GM12865 (cell line): ENCODE measurements around the gene SLX1A.
A peak's percentile ranks its signal among the peaks of the same experiment; 100 is the strongest.
"Not testable (repeated sequence)": the region's sequence is repeated elsewhere in the genome, so short reads cannot be mapped to it uniquely, and the experiment has no call there.

ENCODE experiments used
- DNase-seq: peaks from one replicate; pipeline ENCODE4 v3.0.0; 2010; ENCODE audit warnings: low read depth
- H3K4me3 ChIP-seq: 2 replicates; pipeline ENCODE4 v1.5.1; 2011; ENCODE audit warnings: mild to moderate bottlenecking, low read depth, low read length, control low read depth
- TF ChIP-seq, protein P1 (sequence below): IDR thresholded peaks from 2 replicates; pipeline ENCODE4 v1.5.1; 2011; ENCODE audit warnings: low read length, control low read depth, low read depth, inconsistent platforms; ENCODE audit not compliant: insufficient read depth; ENCODE audit errors: missing control alignments

The SLX1A gene

DNA sequence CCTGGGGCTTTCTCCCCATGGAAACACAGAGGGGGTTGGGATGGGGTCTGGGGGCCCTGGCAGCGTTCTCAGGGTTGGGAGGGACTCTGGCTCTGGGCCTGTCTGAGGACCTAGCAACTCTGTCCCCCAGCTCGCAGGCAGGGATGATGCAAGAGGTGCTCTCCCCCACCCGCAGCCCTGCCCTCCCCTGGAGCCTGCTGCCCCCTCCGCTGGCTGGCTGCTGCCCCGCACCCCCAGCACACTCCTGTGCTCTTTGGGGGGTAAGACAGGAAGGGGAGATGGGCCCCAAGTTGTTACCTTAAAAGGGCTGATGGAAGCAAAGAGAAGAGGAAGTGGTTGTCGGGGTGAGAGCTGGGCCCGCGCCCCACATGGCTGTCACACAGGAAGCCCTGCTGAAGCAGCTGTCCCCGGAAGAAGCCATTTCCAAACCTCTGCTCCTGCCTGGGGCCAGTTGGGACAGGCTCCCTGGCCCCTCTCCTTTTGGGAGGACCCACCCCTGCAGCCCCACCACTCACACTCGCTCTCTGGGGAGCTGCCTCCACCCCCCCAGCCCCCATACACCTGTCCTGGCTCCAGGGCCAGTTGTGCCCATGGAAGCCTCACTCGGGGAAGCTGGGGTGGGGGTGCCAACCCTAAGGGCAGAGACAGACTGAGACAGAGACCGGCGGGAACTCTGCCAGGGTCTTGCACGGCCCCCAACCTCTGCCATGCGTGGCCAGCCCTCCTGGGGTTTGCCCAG is 7.8 kb upstream of the SLX1A start:
- DNase-seq: peak; percentile 98
- TF ChIP-seq, protein P1, sequence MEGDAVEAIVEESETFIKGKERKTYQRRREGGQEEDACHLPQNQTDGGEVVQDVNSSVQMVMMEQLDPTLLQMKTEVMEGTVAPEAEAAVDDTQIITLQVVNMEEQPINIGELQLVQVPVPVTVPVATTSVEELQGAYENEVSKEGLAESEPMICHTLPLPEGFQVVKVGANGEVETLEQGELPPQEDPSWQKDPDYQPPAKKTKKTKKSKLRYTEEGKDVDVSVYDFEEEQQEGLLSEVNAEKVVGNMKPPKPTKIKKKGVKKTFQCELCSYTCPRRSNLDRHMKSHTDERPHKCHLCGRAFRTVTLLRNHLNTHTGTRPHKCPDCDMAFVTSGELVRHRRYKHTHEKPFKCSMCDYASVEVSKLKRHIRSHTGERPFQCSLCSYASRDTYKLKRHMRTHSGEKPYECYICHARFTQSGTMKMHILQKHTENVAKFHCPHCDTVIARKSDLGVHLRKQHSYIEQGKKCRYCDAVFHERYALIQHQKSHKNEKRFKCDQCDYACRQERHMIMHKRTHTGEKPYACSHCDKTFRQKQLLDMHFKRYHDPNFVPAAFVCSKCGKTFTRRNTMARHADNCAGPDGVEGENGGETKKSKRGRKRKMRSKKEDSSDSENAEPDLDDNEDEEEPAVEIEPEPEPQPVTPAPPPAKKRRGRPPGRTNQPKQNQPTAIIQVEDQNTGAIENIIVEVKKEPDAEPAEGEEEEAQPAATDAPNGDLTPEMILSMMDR: no peak
- H3K4me3 ChIP-seq: peak overlapping the region; percentile 83

DNA sequence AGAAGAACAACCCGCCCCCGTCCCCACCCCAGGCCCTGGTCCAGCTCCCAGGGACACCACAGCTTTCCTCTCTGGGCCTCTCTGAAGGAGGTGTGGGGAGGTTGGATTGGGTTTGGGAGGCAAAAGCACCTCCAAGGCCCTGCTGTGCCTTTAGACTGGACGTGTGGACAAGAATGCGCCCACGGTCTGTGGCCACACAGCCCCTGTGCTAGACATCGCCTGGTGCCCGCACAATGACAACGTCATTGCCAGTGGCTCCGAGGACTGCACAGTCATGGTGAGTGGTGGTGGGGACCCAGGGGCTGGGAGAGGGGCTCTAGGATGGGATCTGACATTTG is 7.3 kb upstream of the SLX1A start:
- DNase-seq: no peak
- TF ChIP-seq, protein P1: no peak
- peak overlapping the region; percentile 83 for H3K4me3 ChIP-seq

DNA sequence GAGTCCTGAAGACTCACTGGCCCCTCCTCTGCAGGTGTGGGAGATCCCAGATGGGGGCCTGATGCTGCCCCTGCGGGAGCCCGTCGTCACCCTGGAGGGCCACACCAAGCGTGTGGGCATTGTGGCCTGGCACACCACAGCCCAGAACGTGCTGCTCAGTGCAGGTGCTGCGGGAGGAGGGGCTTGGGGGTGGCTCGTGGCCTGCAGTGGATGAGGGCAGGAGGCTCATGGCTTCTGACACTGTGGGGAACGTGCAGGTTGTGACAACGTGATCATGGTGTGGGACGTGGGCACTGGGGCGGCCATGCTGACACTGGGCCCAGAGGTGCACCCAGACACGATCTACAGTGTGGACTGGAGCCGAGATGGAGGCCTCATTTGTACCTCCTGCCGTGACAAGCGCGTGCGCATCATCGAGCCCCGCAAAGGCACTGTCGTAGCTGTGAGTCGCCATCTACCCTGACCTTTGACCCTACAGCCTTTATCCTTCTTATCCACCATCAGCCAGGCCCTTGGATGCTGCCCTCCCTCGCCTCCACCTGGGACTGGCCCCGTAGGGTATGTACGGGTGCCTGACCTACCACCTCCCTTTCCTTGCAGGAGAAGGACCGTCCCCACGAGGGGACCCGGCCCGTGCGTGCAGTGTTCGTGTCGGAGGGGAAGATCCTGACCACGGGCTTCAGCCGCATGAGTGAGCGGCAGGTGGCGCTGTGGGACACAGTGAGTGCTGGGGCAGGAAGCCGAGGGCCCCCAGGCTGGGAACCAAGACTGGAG is 6.7 kb upstream of the SLX1A start:
- DNase-seq: peak; percentile 89
- H3K4me3 ChIP-seq: peak overlapping the region; percentile 83
- TF ChIP-seq, protein P1: peak; percentile 96

DNA sequence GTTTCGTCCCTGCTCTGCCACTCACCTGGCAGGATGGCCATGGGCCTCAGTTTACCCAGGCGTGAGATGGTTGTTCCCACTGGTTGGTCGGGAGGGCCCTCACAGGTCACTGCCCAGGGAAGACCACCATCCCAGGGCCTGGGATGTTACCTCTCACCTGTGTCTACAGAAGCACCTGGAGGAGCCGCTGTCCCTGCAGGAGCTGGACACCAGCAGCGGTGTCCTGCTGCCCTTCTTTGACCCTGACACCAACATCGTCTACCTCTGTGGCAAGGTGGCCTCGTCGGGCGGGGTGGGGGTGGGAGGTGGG is 6.2 kb upstream of the SLX1A start:
- DNase-seq: no peak
- H3K4me3 ChIP-seq: peak overlapping the region; percentile 83
- TF ChIP-seq, protein P1: no peak

DNA sequence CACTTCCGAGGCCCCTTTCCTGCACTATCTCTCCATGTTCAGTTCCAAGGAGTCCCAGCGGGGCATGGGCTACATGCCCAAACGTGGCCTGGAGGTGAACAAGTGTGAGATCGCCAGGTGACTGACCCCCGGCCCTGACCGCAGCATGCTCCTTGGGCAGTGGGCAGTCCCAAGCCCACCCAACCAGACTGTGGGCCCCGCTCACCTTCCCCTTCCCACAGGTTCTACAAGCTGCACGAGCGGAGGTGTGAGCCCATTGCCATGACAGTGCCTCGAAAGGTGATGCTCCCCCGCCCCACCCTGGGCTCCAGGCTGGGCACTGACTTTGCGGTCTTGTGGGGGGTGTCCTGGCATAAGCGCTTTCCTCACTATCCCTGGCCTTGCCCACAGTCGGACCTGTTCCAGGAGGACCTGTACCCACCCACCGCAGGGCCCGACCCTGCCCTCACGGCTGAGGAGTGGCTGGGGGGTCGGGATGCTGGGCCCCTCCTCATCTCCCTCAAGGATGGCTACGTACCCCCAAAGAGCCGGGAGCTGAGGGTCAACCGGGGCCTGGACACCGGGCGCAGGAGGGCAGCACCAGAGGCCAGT is 5.6 kb upstream of the SLX1A start:
- peak; percentile 26 for DNase-seq
- peak overlapping the region; percentile 83; the same call in 1 of the 2 replicates for H3K4me3 ChIP-seq
- TF ChIP-seq, protein P1: no peak

DNA sequence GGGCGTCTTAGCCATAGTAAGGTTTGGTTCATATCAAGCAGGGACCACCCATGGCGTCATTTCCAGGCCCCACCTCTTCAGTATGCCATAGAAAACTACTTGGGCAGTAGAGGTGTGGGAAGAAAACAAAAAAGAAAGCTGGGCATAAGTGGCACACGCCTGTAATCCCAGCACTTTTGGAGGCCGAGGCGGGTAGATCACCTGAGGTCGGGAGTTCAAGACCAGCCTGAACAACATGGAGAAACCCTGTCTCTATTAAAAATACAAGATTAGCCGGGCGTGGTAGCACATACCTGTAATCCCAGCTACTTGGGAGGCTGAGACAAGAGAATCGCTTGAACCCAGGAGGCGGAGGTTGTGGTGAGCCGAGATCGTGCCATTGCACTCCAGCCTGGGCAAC is 2.5 kb upstream of the SLX1A start:
- DNase-seq, H3K4me3 ChIP-seq: not testable (repeated sequence)

DNA sequence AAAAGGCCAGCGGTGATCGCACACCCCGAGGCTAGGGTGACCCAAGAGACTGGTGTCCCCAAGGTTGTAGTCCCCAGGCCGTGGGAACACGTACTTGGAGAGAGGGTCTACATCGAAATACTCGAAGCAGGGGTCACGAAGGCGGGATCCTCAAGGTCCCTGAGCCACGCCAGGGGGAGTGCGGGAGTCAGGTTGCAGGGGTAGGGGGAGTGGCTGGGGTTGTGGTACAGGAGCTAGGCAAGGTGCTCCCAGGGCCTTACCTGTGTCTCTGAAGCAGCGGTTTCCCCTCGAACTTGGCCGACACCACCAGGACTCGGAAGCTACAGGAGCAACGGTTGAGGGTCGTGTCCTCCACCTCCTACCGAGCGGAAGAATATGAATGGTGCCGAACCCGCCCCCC is 577 bp upstream of the SLX1A start:
- not testable (repeated sequence) for H3K4me3 ChIP-seq, DNase-seq

DNA sequence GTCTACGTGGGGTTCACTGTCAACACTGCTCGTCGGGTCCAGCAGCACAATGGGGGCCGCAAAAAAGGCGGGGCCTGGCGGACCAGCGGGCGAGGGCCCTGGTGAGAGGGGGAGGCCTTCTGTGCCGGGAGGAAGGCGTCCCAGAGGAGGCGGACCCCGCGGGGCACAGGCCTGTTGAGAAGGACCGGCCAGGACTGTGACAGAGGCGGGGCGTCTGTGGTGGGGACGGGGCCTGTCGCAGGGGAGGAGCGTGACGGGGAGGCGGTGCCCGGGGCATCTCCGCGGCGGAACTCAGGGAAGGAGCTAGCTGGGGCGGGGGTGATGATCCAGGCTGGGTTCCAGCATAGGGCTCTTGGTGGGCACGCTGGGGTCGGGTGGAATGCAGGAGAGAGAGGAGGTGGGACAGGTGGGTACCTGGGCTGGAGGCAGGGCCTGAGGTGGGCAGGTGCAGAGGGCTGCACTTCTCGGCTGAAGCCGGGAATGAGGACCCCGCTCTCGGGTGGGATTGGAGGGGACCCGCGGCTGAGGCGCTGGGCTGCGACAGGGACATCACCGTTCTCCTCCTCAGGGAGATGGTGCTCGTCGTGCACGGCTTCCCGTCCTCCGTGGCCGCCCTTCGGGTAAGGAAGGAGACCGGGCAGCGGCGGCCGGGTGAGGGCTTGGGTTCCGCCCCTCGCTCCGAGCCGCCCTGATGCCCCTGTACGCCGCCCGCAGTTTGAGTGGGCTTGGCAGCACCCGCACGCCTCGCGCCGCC is 674 bp downstream of the SLX1A start:
- DNase-seq: not testable (repeated sequence)
- H3K4me3 ChIP-seq: peak overlapping the region; percentile 42

DNA sequence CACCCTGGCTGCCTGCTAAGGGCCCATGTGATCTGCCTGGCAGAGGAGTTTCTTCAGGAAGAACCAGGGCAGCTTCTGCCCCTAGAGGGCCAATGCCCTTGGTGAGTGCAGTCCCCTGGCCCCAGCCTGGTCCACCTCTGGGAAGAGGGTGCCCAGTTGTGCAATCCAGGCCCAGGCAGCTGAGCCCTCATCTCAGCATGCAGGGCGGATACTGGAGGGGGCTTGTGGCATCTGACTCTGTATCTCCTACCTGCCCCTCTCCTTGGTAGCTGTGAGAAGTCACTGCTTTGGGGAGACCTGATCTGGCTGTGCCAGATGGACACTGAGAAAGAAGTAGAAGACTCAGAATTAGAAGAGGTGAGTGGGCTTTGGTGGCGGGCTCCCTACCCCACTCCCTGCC is 3.3 kb downstream of the SLX1A start:
- DNase-seq, H3K4me3 ChIP-seq: not testable (repeated sequence)

DNA sequence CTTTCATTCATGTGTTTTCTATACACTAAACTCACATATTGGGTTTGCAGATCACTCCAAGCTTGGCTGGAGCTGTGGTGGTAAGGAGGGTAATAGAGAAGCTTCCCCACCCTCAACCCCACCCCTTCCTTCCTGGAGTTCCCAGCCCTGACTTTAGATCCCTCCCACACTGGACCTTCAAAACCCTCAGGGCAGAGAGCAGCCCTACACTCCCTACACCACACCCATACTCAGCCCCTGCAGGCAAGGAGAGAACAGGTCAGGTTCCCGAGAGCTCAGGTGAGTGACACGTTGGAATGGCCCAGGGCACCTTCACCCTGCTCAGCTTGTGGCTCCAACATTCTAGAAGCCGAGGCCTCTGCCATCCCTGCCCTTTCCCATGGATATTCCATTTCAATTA is 5.4 kb downstream of the SLX1A start, which contains the start of gene SULT1A3:
Gene SULT1A3 (plus strand): TSS at position 207 of the 400 bp plus-strand sequence. CDS start 1,474 bp downstream, outside the sequence.
- H3K4me3 ChIP-seq, DNase-seq: not testable (repeated sequence)

DNA sequence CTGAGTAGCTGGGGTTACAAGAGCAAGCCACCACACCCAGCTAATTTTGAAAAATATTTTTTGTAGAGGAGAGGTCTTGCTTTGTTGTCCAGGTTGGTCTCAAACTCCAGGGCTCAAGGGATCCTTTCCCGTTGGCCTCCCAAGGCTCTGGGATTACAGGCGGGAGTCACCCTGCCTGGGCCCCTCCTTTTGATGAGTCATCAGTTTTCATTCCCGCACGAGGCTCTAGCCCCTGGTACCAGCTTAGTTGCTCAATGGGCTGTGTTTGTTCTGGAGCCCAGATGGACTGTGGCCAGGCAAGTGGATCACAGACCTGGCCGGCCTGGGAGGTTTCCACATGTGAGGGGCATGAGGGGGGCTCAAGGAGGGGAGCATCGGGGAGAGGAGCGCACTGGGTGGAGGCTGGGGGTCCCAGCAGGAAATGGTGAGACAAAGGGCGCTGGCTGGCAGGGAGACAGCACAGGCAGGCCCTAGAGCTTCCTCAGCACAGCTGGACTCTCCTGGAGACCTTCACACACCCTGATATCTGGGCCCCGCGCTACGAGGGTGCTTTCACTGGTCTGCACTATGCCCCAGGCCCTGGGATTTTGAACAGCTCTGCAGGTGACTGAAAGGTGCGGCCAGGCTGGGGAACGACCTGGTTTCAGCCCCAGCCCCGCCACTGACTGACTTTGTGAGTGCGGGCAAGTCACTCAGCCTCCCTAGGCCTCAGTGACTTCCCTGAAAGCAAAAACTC is 6.1 kb downstream of the SLX1A start:
- not testable (repeated sequence) for H3K4me3 ChIP-seq, DNase-seq
